Panc1 (cell line): ENCODE results near the gene NACA. TPM values are rescaled to one million over a fixed set of nuclear protein-coding genes. Genes with fewer than 3 reads are reported as not detected.
A peak's percentile ranks its signal among the peaks of the same experiment; 100 is the strongest.

Source experiments
- ATAC-seq: fragments of 200-7000 bp; cut with Tn5 transposase; 2 replicates; pipeline ENCODE4 v1.9.1; 2020; ENCODE audit warnings: mild to moderate bottlenecking, moderate library complexity
- BruUV-seq: library from RNA; stranded (reverse); fragments of 400-500 nt; replicated peaks from 2 replicates; lab custom pipeline; 2021; lab: Mats Ljungman, UMichigan
- CTCF ChIA-PET: fragments of 300-600 bp; sonication (Branson Sonifier 250); formaldehyde crosslinking; loops from one replicate; lab custom pipeline; 2022; ENCODE audit warnings: antibody characterized with exemption; lab: Charles Lee
- POLR2A ChIA-PET: fragments of 300-600 bp; sonication (Branson Sonifier 250); formaldehyde crosslinking; loops from one replicate; lab custom pipeline; 2022; ENCODE audit warnings: antibody characterized with exemption; lab: Charles Lee
- DNase-seq: peaks from one replicate; pipeline ENCODE4 v3.0.0-alpha.2; 2010; ENCODE audit warnings: low read depth, low spot score
- H3K27ac ChIP-seq: 2 replicates; pipeline ENCODE4 v1.5.1; 2011; ENCODE audit warnings: mild to moderate bottlenecking, low read length, inconsistent platforms
- H3K27me3 ChIP-seq: fragments of 200-500 bp; sonication (Bioruptor generic); 2 replicates; pipeline ENCODE4 v1.6.0; 2014; ENCODE audit warnings: low read length, inconsistent platforms; ENCODE audit not compliant: control insufficient read depth, insufficient read depth
- H3K36me3 ChIP-seq: fragments of 200-500 bp; sonication (Bioruptor generic); 2 replicates; pipeline ENCODE4 v1.5.1; 2014; ENCODE audit warnings: inconsistent platforms, mild to moderate bottlenecking, low read length, moderate library complexity; ENCODE audit not compliant: control insufficient read depth, insufficient read depth
- H3K4me1 ChIP-seq: 2 replicates; pipeline ENCODE4 v1.5.1; 2011; ENCODE audit warnings: inconsistent platforms, mild to moderate bottlenecking, low read length, moderate library complexity; ENCODE audit not compliant: control insufficient read depth, insufficient read depth
- H3K4me3 ChIP-seq, 2 experiments: 2 replicates each; pipeline ENCODE4 v1.5.1; 2011 to 2012; ENCODE audit warnings: low read depth in 2 of 2, low read length in 2 of 2, mild to moderate bottlenecking in 2 of 2, inconsistent platforms in 1 of 2, moderate library complexity in 1 of 2
- H3K9me3 ChIP-seq: fragments of 200-500 bp; sonication (Bioruptor generic); 2 replicates; pipeline ENCODE4 v1.5.1; 2014; ENCODE audit warnings: low read depth, mild to moderate bottlenecking, inconsistent platforms, low read length, moderate library complexity; ENCODE audit not compliant: control insufficient read depth, insufficient read depth
- POLR2AphosphoS5 ChIP-seq: IDR thresholded peaks from 2 replicates; pipeline ENCODE4 v1.6.1; 2012; ENCODE audit warnings: mild to moderate bottlenecking, low read depth, low read length, moderate library complexity
- SIN3A ChIP-seq: IDR thresholded peaks from 2 replicates; pipeline ENCODE4 v1.6.1; 2012; ENCODE audit warnings: low read depth, mild to moderate bottlenecking, low read length, moderate library complexity, borderline replicate concordance; ENCODE audit not compliant: insufficient read depth
- TCF7L2 ChIP-seq: IDR thresholded peaks from 2 replicates; pipeline ENCODE4 v1.6.1; 2011; ENCODE audit warnings: mild to moderate bottlenecking, low read depth, low read length, inconsistent platforms
- in situ Hi-C: cut with HindIII; loops from 2 replicates; pipeline ENCODE4 v1.10.0; 2016; ENCODE audit warnings: low sequenced_read_pairs, low pct_unique_long_range_greater_than_20kb
- intact Hi-C: fragments of 100-400 bp; cut with micrococcal nuclease; formaldehyde crosslinking; loops from one replicate; pipeline ENCODE4 v1.10.0; 2022; ENCODE audit not compliant: unreplicated experiment
- total RNA-seq: library from RNA; stranded (reverse); gene quantifications from one replicate; pipeline ENCODE4 v1.2.1, GENCODE V29; 2021; ENCODE audit not compliant: unreplicated experiment
- TF ChIP-seq, protein P1 (sequence below): fragments of 450-650 bp; IDR thresholded peaks from 2 replicates; pipeline ENCODE4 v1.5.1; 2017; ENCODE audit warnings: mild to moderate bottlenecking
- TF ChIP-seq, protein P2 (sequence below), 2 experiments: IDR thresholded peaks; 2 replicates each; pipeline ENCODE4 v1.6.1; 2011 to 2012; ENCODE audit warnings: low read depth in 2 of 2, control low read depth in 1 of 2, low read length in 1 of 2, mild to moderate bottlenecking in 1 of 2, moderate library complexity in 1 of 2; ENCODE audit not compliant: insufficient read depth in 1 of 2

Gene NACA
- total RNA-seq, 1 experiment from 2014 or later: 716 TPM

DNA sequence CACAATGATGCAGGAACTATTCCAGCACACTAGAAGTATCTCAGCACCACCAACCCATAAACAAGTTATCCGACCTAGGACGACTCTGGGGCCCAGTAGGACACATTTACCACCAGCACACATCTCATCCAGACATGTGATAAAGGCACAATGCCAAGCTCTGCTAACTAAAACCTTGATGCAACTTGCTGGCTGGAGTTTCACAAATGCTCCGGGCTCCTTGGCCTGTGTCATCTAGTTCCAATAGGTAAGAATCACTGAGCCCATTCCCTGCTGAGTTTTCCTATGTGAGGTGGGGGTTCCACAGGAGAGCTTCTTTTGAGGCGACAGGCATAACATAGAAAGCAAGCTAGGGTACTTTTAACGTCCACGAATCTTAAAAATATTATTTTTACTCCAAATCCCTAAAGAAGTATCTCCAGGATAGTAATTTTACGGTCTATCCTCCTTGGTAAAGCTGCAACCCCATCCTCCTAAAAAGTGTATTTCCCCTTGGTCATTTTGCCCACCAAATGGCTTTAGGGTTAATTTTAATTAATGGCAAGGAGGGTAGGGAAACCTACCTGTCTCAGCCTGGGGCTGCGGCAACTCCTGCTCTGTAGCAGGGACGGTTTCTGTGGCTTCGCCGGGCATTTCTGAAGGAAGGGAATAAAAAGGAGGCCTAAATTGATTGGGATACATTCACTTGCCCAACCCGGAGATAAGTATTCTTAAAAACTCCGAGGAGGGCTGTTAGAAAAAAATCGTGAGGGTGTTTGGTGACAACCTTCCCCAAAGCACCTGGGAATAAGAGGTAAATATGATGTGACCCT, 1.0 kb downstream of the NACA start:
- no peaks in the 10 kb centered on the region for H3K27me3 ChIP-seq
- peak overlapping the region; percentile 100 for H3K27ac ChIP-seq
- in situ Hi-C loops (no loop called here), intact Hi-C loops (loop anchor here (2.0 kb wide), 1 partner anchor 35 kb away; the partner anchor contains the start of gene PTGES3)
- H3K9me3 ChIP-seq: no peaks in the 10 kb centered on the region
- H3K4me3 ChIP-seq: peak overlapping the region; percentile 93 to 100
- DNase-seq (no peak), ATAC-seq (no peak)
- ChIA-PET CTCF (no interaction called here), POLR2A (interaction anchor here (0.5 kb wide), 1 partner anchor 49 kb away, joined by 12 read pairs; no protein-coding TSS in a partner anchor)
- H3K4me1 ChIP-seq: peaks cover 46% of the 10 kb centered on the region
- no TSS peak for BruUV-seq
- no peak for TF ChIP-seq TCF7L2
- TF ChIP-seq POLR2AphosphoS5: peak; percentile 30; the same call in 1 of the 2 replicates
- H3K36me3 ChIP-seq: peaks cover 23% of the 10 kb centered on the region

DNA sequence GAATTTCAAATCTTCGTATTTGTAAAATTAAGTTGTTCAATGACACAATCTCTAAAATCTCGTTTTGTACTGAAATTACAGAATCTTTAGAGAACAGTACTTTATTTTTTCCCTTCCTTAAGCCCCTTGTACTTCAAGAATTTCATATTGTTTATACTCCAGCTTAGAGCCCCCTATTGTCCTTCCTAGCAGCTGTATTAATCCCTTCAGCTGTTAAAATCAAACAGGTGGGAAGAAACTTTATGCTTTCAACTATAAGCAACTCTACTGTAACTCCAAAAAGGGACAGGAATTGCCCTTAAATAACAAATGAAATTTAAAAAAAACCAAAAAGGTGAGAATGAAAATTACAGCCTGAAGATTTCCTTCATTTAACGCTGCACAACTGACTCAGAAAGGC, 1.7 kb downstream of the NACA start:
- H3K36me3 ChIP-seq: peaks cover 27% of the 10 kb centered on the region
- TF ChIP-seq, protein P1, sequence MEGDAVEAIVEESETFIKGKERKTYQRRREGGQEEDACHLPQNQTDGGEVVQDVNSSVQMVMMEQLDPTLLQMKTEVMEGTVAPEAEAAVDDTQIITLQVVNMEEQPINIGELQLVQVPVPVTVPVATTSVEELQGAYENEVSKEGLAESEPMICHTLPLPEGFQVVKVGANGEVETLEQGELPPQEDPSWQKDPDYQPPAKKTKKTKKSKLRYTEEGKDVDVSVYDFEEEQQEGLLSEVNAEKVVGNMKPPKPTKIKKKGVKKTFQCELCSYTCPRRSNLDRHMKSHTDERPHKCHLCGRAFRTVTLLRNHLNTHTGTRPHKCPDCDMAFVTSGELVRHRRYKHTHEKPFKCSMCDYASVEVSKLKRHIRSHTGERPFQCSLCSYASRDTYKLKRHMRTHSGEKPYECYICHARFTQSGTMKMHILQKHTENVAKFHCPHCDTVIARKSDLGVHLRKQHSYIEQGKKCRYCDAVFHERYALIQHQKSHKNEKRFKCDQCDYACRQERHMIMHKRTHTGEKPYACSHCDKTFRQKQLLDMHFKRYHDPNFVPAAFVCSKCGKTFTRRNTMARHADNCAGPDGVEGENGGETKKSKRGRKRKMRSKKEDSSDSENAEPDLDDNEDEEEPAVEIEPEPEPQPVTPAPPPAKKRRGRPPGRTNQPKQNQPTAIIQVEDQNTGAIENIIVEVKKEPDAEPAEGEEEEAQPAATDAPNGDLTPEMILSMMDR: no peak
- TF ChIP-seq SIN3A (no peak), POLR2AphosphoS5 (no peak)
- TF ChIP-seq, protein P2, sequence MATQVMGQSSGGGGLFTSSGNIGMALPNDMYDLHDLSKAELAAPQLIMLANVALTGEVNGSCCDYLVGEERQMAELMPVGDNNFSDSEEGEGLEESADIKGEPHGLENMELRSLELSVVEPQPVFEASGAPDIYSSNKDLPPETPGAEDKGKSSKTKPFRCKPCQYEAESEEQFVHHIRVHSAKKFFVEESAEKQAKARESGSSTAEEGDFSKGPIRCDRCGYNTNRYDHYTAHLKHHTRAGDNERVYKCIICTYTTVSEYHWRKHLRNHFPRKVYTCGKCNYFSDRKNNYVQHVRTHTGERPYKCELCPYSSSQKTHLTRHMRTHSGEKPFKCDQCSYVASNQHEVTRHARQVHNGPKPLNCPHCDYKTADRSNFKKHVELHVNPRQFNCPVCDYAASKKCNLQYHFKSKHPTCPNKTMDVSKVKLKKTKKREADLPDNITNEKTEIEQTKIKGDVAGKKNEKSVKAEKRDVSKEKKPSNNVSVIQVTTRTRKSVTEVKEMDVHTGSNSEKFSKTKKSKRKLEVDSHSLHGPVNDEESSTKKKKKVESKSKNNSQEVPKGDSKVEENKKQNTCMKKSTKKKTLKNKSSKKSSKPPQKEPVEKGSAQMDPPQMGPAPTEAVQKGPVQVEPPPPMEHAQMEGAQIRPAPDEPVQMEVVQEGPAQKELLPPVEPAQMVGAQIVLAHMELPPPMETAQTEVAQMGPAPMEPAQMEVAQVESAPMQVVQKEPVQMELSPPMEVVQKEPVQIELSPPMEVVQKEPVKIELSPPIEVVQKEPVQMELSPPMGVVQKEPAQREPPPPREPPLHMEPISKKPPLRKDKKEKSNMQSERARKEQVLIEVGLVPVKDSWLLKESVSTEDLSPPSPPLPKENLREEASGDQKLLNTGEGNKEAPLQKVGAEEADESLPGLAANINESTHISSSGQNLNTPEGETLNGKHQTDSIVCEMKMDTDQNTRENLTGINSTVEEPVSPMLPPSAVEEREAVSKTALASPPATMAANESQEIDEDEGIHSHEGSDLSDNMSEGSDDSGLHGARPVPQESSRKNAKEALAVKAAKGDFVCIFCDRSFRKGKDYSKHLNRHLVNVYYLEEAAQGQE (IDR thresholded peaks at IDR 0.05; ENCODE audit: insufficient read depth in 1 of 2, low read depth in 2 of 2, low read length in 1 of 2): no peak
- POLR2A ChIA-PET: interaction anchor here (0.6 kb wide), 1 partner anchor 35 kb away, joined by 9 read pairs; the partner anchor contains the start of gene PTGES3
- BruUV-seq: no TSS peak
- peaks cover 51% of the 10 kb centered on the region for H3K4me1 ChIP-seq
- ATAC-seq (no peak), DNase-seq (no peak)
- H3K27me3 ChIP-seq: no peaks in the 10 kb centered on the region
- intact Hi-C loops: no loop called here
- H3K4me3 ChIP-seq: peak overlapping the region; percentile 93 to 100
- peak overlapping the region; percentile 100 for H3K27ac ChIP-seq
- in situ Hi-C loops: no loop called here
- no peaks in the 10 kb centered on the region for H3K9me3 ChIP-seq
- CTCF ChIA-PET: interaction anchor here (0.6 kb wide), 1 partner anchor 84 kb away, joined by 5 read pairs; no protein-coding TSS in a partner anchor

DNA sequence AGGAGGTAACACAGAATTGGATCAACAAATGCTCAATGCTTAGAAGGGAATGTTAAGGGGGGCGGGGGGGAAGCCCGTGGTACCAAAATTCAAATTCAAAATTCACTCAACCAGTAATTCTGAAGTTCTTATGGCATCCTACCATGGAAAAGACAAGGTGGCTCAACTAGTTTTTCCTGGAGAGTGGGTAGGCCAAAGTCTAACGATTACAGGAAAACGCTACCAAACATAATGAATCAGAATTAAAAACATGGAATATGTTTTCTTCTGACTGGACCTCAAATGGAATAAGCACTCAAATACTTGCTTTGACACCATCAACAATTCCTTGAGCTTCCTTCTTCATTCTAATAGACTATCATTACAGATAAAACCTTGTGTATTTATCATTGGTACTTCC, 2.3 kb downstream of the NACA start:
- peaks cover 27% of the 10 kb centered on the region for H3K36me3 ChIP-seq
- ATAC-seq (no peak), DNase-seq (no peak)
- ChIA-PET CTCF (interaction anchor here (0.6 kb wide), 1 partner anchor 84 kb away, joined by 5 read pairs; no protein-coding TSS in a partner anchor), POLR2A (interaction anchor here (0.6 kb wide), 1 partner anchor 35 kb away, joined by 9 read pairs; the partner anchor contains the start of gene PTGES3)
- peaks cover 51% of the 10 kb centered on the region for H3K4me1 ChIP-seq
- intact Hi-C loops: no loop called here
- no peaks in the 10 kb centered on the region for H3K9me3 ChIP-seq
- in situ Hi-C loops: no loop called here
- BruUV-seq: no TSS peak
- TF ChIP-seq, protein P2 (IDR thresholded peaks at IDR 0.05; ENCODE audit: insufficient read depth in 1 of 2, low read depth in 2 of 2, low read length in 1 of 2): no peak
- TF ChIP-seq TCF7L2 (no peak), POLR2AphosphoS5 (no peak; the same call in 1 of the 2 replicates), SIN3A (no peak)
- TF ChIP-seq, protein P1: no peak
- no peaks in the 10 kb centered on the region for H3K27me3 ChIP-seq
- peak overlapping the region; percentile 93 to 100 for H3K4me3 ChIP-seq
- H3K27ac ChIP-seq: peak overlapping the region; percentile 100
